Activated T-cell treated with anti-CD3 and anti-CD28 coated beads, Interleukin-2, amount 50 U/mL, for 24 hours (primary cell): ENCODE measurements around the gene KIF19.

Experiments
- DNase-seq: peaks from one replicate; pipeline ENCODE4 v3.0.0-alpha.2; 2020
- H3K27ac Mint-ChIP-seq: 2 replicates; pipeline ENCODE4 v1.8.0; 2020; ENCODE audit warnings: mild to moderate bottlenecking, mixed read lengths
- H3K27me3 Mint-ChIP-seq: 2 replicates; pipeline ENCODE4 v1.8.0; 2020; ENCODE audit warnings: mixed read lengths
- H3K36me3 Mint-ChIP-seq: 2 replicates; pipeline ENCODE4 v1.8.0; 2020; ENCODE audit warnings: low read depth, mixed read lengths
- H3K4me1 Mint-ChIP-seq: 2 replicates; pipeline ENCODE4 v1.8.0; 2020; ENCODE audit warnings: low read depth, mixed read lengths
- H3K4me3 Mint-ChIP-seq: 2 replicates; pipeline ENCODE4 v1.8.0; 2020; ENCODE audit warnings: mild to moderate bottlenecking, moderate library complexity, mixed read lengths
- H3K9me3 Mint-ChIP-seq: 2 replicates; pipeline ENCODE4 v1.8.0; 2020; ENCODE audit warnings: mixed read lengths

The KIF19 gene

DNA sequence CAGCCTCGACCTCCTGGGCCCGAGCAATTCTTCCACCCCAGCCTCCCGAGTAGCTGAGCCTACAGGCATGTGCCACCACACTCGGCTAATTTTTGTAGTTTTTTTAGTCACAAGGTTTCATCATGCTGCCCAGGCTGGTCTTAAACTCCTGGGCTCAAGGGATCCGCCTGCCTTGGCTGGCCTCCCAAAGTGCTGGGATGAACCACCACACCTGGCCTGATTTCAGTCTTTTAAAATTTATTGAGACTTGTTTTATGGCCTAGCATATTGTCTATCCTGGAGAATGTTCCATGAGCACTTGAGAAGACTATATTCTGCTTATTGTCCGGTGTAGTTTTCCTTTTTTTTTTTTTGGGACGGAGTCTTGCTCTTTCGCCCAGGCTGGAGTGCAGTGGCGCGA lies 33.5 kb upstream of the KIF19 start:
- no peak overlapping the region for H3K4me3 Mint-ChIP-seq
- no peak for DNase-seq
- no peaks in the 10 kb centered on the region for H3K36me3 Mint-ChIP-seq
- peaks cover 2% of the 10 kb centered on the region for H3K9me3 Mint-ChIP-seq
- H3K4me1 Mint-ChIP-seq, result peaks cover 37% of the 10 kb centered on the region
- no peak overlapping the region for H3K27ac Mint-ChIP-seq
- H3K27me3 Mint-ChIP-seq, result no peaks in the 10 kb centered on the region

DNA sequence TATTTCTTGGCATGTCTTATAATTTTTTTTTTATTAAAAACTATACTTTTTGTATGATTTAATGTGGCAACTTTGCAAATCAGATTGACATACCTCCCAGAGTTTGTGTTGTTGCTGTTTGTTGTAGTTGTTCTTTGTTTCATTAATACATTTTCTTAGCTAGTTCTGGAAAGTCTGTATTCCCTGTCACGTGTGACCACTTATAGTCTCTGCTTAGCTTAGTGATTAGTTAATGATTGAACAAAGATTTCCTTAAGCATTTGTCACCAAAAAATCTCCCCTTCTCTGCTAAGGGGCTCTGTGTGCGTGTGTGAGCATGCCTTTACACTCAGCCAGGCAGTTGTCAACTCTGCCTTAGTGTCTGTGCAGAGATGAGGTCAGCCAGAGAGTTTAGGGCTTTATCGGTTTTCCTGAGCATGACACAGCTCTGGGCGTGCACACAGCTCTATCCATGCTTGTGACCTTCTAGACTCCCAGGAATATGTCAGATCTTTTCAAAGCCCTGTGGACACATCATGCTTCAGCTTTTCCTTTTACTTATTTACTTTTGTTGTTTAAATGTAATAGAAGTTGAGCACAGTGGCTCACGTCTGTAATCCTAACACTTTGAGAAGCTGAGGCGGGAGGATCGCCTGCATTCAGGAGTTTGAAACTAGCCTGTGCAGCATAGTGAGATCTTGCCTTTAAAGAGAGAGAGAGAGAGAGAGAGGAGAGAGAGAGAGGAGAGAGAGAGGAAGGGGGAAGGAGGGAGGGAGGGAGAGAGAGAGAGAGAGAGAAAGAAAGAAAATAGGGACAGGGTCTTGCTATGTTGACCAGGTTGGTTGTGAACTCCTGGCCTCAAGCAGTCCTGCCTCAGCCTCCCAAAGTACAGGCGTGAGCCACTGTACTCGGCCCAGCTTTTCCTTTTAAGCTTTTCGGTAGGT lies 30.1 kb upstream of the KIF19 start:
- peaks cover 10% of the 10 kb centered on the region for H3K27me3 Mint-ChIP-seq
- H3K27ac Mint-ChIP-seq, result no peak overlapping the region
- H3K4me1 Mint-ChIP-seq, result peaks cover 28% of the 10 kb centered on the region
- H3K9me3 Mint-ChIP-seq, result peaks cover 2% of the 10 kb centered on the region
- H3K36me3 Mint-ChIP-seq, result no peaks in the 10 kb centered on the region
- no peak for DNase-seq
- no peak overlapping the region for H3K4me3 Mint-ChIP-seq

DNA sequence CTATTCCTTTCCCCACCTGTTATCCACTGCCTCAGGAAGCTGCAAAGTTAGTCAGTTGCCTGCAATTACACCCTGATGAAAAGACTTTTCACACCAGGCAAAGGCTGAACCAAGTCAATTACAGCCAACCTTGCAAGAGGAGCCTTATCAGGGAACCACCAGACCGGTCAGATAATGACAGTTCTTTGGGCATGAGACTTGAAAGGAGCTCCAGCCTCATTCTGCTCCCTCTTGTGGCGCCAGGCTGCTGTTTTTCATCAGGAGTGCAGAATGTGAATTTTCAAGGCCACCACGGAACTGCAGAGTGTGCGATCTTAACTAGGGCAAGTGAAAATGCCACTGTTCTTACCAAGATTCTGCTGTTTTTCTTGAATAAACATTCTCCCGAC lies 29.5 kb upstream of the KIF19 start:
- peaks cover 2% of the 10 kb centered on the region for H3K9me3 Mint-ChIP-seq
- no peak overlapping the region for H3K27ac Mint-ChIP-seq
- no peak for DNase-seq
- H3K4me1 Mint-ChIP-seq, result peaks cover 32% of the 10 kb centered on the region
- H3K36me3 Mint-ChIP-seq, result no peaks in the 10 kb centered on the region
- H3K4me3 Mint-ChIP-seq, result no peak overlapping the region
- peaks cover 10% of the 10 kb centered on the region for H3K27me3 Mint-ChIP-seq

DNA sequence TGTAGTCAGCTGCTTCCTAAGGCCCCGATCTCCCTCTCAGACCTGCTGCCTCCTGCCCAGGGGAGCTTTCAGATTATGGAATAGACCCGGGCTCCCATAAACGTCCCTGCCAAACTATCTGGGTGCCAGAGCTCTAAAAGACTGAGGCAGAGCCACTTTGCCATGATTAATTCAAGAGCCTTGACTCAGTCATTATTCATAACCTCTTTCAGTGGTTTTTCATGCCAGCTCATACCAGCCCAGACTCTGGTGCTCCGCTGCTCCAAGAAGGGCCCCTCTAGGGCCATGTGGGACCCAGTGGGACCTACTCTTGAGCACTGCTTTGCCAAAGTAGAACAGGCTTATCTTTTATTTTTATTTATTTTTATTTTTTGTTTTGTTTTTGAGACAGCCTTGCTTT lies 28.1 kb upstream of the KIF19 start:
- peak overlapping the region; percentile 61 for H3K4me3 Mint-ChIP-seq
- H3K36me3 Mint-ChIP-seq, result no peaks in the 10 kb centered on the region
- peaks cover 2% of the 10 kb centered on the region for H3K9me3 Mint-ChIP-seq
- H3K27ac Mint-ChIP-seq, result peak overlapping the region; percentile 88
- peaks cover 32% of the 10 kb centered on the region for H3K4me1 Mint-ChIP-seq
- H3K27me3 Mint-ChIP-seq, result peaks cover 10% of the 10 kb centered on the region
- DNase-seq, result peak; percentile 41

DNA sequence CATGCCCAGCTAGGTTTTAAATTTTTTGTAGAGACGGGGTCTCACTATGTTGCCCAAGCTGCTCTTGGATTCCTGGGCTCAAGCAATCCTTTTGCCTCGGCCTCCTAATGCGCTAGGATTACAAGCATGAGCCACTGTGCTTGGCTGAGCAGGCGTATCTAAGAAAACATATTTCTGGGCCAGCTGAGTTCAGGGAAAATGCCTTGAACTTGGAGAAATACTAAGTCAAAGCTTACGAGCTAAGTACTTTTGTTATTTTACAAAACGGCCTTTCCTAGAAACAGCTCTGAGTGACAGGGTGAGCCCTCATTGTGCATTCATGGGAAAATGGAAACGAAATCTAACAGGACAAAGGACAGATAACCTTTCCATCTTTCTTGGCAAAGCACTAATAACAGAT lies 27.2 kb upstream of the KIF19 start:
- Mint-ChIP-seq H3K27ac (no peak overlapping the region), H3K4me1 (peaks cover 32% of the 10 kb centered on the region), H3K4me3 (no peak overlapping the region), H3K36me3 (no peaks in the 10 kb centered on the region), H3K27me3 (peaks cover 10% of the 10 kb centered on the region), H3K9me3 (peaks cover 2% of the 10 kb centered on the region)
- no peak for DNase-seq

DNA sequence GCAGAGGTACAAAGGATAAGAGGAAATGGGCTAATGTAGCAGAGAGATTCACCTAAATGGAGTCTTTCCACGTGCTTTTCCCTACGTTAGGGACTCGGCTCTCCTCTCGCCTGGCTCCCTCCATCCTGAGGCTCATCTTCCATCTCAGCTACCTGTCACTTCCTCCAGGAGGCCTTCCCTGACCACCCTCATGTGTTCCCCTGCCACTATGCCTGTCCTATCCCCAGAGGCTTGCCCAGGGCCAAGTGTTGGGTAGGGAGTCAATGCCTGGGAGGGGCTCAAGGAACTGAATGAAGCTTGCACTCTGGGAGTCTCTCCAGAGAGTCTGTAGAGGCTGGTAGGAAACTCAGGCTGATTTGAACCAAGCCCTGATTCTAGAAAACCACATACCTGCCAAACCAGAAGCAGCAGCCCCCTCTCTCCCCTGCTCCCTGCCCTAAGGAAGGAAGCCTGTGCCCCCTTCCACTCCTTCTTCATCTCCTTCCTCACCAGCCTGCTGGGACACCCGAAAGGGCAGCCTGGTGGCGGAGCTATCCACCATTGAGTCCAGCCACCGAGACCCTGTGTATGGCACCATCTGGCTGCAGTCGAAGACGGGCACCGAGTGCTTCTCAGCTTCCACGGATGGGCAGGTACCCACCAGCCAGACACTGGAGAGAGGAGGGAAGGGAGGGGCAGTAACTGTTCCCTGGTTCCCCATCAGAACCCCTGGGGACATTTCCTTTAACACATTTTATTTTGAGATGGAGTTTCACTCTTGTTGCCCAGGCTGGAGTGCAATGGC lies 26.6 kb upstream of the KIF19 start:
- H3K36me3 Mint-ChIP-seq, result no peaks in the 10 kb centered on the region
- DNase-seq, result no peak
- peaks cover 10% of the 10 kb centered on the region for H3K27me3 Mint-ChIP-seq
- H3K27ac Mint-ChIP-seq, result no peak overlapping the region
- no peak overlapping the region for H3K4me3 Mint-ChIP-seq
- H3K4me1 Mint-ChIP-seq, result peaks cover 32% of the 10 kb centered on the region
- H3K9me3 Mint-ChIP-seq, result peaks cover 2% of the 10 kb centered on the region

DNA sequence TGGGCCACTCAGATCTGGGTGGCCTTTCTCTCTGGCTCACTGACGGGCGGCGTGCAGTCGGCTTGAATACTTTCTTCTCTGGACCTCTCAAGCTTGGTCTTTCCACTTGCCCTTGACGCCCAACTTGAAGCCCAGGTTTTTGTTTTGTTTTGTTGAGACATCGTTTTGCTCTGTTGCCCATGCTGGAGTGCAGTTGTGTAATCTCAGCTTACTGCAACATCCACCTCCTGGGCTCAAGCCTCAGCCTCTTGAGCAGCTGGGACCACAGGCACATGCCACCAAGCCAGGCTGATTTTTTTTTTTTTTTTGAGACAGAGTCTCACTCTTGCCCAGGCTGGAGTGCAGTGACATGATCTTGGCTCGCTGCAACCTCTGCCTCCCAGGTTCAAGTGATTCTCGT lies 22.7 kb upstream of the KIF19 start:
- Mint-ChIP-seq H3K4me3 (no peak overlapping the region), H3K36me3 (no peaks in the 10 kb centered on the region), H3K27ac (no peak overlapping the region), H3K4me1 (peaks cover 22% of the 10 kb centered on the region), H3K9me3 (no peaks in the 10 kb centered on the region), H3K27me3 (peaks cover 10% of the 10 kb centered on the region)
- DNase-seq, result no peak

DNA sequence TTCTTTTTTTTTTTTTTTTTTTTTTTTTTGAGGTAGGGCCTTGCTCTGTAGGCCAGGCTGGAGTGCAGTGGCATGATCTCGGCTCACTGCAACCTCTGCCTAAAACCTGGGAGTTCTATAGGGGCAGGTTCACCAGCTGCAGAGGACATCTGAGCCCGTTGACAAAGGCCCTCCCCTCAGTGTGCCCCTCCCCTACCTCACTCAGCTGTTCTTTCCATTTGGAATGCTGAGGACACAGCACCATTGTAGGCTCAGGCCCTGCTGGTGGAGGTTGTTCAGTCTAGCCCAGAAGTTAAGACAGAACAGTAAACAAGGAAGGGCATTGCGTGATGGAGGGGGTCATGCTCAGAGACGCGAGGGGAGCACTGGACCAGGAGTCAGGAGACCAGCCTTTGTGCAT lies 21.8 kb upstream of the KIF19 start:
- Mint-ChIP-seq H3K27ac (no peak overlapping the region), H3K4me3 (no peak overlapping the region), H3K27me3 (peaks cover 9% of the 10 kb centered on the region), H3K4me1 (peaks cover 16% of the 10 kb centered on the region), H3K36me3 (no peaks in the 10 kb centered on the region), H3K9me3 (no peaks in the 10 kb centered on the region)
- DNase-seq, result no peak

DNA sequence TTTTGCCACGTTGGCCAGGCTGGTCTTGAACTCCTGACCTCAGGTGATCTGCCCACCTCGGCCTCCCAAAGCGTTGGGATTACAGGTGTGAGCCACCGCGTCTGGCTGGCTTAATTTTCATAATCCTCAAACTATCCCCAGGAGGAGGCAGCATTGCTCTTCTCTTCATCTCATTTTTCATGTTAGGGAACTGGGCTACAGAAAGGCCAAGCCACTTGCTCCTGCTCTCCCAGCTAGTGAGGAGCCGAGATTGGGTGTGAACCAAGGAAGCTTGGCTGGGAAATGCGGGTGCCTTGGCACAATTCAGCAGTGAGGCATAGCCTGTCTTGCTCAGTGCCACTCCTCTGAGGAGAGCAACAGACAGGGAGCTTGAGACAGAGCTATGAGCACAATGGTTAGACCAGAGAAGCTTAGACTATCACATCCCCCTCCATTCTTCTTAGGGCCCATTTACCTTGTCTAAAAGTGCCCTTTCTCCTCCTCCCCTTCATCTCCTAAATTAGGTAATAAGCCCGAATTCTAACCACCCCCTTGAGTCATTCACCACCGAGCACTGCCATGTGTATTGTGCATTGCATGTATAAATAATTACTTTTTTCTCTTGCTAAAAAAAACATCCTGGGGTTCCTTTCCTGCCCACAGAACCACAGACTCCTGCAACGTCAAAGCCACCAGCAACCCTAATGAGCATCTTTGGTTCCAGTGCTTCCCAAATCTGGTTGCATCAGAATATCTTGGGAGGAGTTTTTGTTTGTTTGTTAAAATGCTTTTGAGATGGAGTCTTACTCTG lies 20.0 kb upstream of the KIF19 start:
- H3K27me3 Mint-ChIP-seq, result no peaks in the 10 kb centered on the region
- no peaks in the 10 kb centered on the region for H3K9me3 Mint-ChIP-seq
- DNase-seq, result no peak
- H3K27ac Mint-ChIP-seq, result no peak overlapping the region
- H3K36me3 Mint-ChIP-seq, result no peaks in the 10 kb centered on the region
- peaks cover 14% of the 10 kb centered on the region for H3K4me1 Mint-ChIP-seq
- no peak overlapping the region for H3K4me3 Mint-ChIP-seq

DNA sequence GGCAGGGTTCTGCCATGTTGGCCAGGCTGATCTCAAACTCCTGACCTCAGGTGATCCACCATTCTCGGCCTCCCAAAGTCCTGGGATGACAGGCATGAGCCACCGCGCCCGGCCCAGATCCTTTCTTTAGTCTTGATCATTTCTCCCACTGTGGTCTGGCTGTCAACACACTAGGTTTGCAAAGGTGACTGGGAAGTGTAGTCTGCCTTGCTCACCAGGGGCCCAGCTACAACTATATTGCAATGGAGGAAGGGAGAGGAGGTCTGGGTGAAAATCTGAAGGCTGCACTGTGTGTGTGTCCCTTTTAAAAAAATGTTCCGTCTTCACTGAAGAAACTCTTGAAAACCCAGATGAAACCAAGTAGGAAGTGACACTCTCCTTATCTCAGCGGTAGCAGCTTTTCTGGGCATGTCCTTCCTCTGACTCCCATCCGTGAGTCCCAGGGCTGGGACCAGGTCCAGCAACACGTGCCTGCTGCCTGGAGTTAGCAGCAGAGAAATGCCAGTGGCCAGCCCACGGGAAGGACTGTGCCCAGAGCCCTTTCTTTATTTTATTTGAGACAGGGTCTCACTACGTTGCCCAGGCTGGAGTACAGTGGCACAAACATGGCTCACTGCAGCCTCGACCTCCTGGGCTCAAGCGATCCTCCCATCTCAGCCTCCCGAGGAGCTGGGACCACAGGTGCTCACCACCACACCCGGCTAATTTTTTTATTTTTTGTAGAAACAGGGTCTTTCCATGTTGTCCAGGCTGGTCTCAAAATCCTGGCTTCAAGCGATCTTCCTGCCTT lies 17.8 kb upstream of the KIF19 start:
- no peak overlapping the region for H3K27ac Mint-ChIP-seq
- peaks cover 10% of the 10 kb centered on the region for H3K4me1 Mint-ChIP-seq
- no peaks in the 10 kb centered on the region for H3K27me3 Mint-ChIP-seq
- DNase-seq, result no peak
- H3K9me3 Mint-ChIP-seq, result no peaks in the 10 kb centered on the region
- H3K4me3 Mint-ChIP-seq, result no peak overlapping the region
- H3K36me3 Mint-ChIP-seq, result no peaks in the 10 kb centered on the region

DNA sequence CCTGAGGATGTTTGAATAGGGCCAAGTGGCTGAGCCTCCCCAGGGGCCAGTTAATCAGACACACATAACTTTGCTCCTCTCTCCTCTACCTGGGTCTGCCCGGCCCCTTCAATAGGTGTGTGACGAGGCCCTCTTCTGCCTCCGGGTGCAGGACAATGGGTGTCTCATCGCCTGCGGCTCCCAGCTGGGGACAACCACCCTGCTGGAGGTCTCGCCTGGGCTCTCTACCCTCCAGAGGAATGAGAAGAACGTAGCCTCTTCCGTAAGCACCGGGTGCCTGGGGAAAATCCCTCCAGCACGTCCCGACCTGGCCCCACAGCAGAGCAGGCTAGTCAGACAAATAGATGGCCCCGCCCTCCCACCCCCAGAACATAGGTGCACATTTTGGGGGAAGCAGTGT lies 16.1 kb upstream of the KIF19 start:
- H3K9me3 Mint-ChIP-seq, result no peaks in the 10 kb centered on the region
- no peaks in the 10 kb centered on the region for H3K36me3 Mint-ChIP-seq
- peaks cover 10% of the 10 kb centered on the region for H3K4me1 Mint-ChIP-seq
- H3K4me3 Mint-ChIP-seq, result no peak overlapping the region
- DNase-seq, result no peak
- no peaks in the 10 kb centered on the region for H3K27me3 Mint-ChIP-seq
- H3K27ac Mint-ChIP-seq, result no peak overlapping the region

DNA sequence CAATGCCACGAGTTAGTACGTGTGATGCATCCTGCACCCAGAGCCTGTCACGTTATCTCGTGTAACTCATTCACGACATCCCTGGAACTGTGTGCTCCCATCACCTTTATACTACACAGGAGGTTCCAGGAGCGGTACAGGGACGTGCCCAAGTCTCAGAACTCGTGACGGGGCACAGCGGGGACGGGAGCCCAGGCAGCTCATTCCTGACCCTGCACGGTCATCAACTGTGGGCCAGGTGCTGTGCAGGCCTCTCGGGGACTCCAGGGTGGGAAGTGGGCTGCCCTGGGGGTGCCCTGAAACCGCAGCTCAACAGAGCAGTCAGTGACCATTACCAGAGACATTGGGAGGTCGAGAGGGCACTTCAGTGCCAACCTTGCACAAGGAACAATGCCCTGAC lies 11.1 kb upstream of the KIF19 start:
- Mint-ChIP-seq H3K27ac (no peak overlapping the region), H3K4me1 (no peaks in the 10 kb centered on the region), H3K36me3 (no peaks in the 10 kb centered on the region), H3K9me3 (no peaks in the 10 kb centered on the region), H3K4me3 (no peak overlapping the region), H3K27me3 (no peaks in the 10 kb centered on the region)
- DNase-seq, result no peak

DNA sequence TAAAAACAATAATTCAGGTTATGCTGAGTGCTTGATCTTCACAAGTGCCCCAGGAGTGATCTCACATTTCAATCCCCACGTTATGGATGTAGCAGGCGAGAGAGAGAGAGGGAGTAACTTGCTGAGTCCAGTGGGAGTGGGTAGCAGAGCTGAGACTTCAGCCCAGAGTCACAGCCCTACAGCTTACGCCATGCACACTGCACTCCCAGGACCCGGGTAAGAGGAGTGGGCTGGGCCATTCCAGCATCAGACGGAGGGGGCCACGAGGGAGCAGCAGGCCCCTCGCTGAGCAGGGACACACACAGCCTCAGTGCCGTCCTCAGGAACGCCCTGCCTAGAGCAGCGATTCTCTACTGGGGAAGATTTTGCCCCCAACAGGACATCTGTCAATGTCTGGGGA lies 9.8 kb upstream of the KIF19 start:
- DNase-seq, result no peak
- Mint-ChIP-seq H3K4me1 (no peaks in the 10 kb centered on the region), H3K4me3 (no peak overlapping the region), H3K36me3 (no peaks in the 10 kb centered on the region), H3K27ac (no peak overlapping the region), H3K9me3 (no peaks in the 10 kb centered on the region), H3K27me3 (no peaks in the 10 kb centered on the region)

DNA sequence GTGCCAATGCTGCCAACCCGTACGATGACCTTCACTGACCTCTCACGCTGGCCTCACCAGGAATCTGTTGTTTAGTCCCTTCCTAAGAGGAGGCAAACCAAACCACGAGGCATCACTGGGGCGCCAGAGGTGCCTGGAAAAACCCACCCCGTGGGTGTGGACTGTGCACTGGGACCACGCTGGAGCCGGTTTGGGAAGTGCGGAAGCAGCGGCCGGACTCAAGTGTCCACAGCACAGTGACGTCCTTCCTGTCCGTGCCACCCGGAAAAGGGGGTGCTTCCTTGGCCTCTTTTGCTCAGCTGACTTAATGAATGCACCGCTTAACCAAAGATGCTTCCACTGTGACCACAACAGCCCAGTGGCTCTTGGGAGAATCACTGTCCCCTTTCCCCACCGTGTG lies 9.0 kb upstream of the KIF19 start:
- H3K27me3 Mint-ChIP-seq, result peaks cover 4% of the 10 kb centered on the region
- DNase-seq, result no peak
- H3K36me3 Mint-ChIP-seq, result no peaks in the 10 kb centered on the region
- no peak overlapping the region for H3K27ac Mint-ChIP-seq
- H3K4me1 Mint-ChIP-seq, result no peaks in the 10 kb centered on the region
- H3K9me3 Mint-ChIP-seq, result no peaks in the 10 kb centered on the region
- H3K4me3 Mint-ChIP-seq, result no peak overlapping the region
